H4 (cell line): ENCODE measurements around the gene TERT. TPM values are rescaled to one million over a fixed set of nuclear protein-coding genes. Genes with fewer than 3 reads are reported as not detected.
"Not testable (repeated sequence)": the region's sequence is repeated elsewhere in the genome, so short reads cannot be mapped to it uniquely, and the experiment has no call there.

ENCODE experiments used
- DNase-seq: peaks from one replicate; pipeline ENCODE4 v3.0.0-alpha.2; 2015; ENCODE audit warnings: low spot score
- total RNA-seq: library from RNA; depleted of rRNA; stranded (reverse); fragments of >200 nt; shearing (Covaris generic); gene quantifications from 2 replicates; pipeline ENCODE4 v1.2.3, GENCODE V29; 2014

Gene TERT
- total RNA-seq, 1 experiment from 2014 or later: 0.23 TPM

- no peak for DNase-seq
Observed at GRCh38 chr5:1278656-1279442, 16.0 kb downstream of the TERT start.

GRCh38 chr5:1278216-1278615 is 16.7 kb downstream of the TERT start:
- no peak for DNase-seq

GRCh38 chr5:1277781-1278180 is 17.1 kb downstream of the TERT start:
- no peak for DNase-seq

- DNase-seq: no peak
Observed at GRCh38 chr5:1277331-1277730, 17.5 kb downstream of the TERT start.

GRCh38 chr5:1276930-1277329 is 17.9 kb downstream of the TERT start:
- DNase-seq: no peak

GRCh38 chr5:1275397-1276391 is 19.2 kb downstream of the TERT start:
- not testable (repeated sequence) for DNase-seq

- no peak for DNase-seq
Observed at GRCh38 chr5:1274471-1274870, 20.4 kb downstream of the TERT start.

- no peak for DNase-seq
Observed at GRCh38 chr5:1273745-1274144, 21.1 kb downstream of the TERT start.

GRCh38 chr5:1272201-1272600 is 22.7 kb downstream of the TERT start:
- no peak for DNase-seq

- no peak for DNase-seq
Observed at GRCh38 chr5:1270933-1271914, 23.6 kb downstream of the TERT start.

GRCh38 chr5:1270426-1270825 is 24.4 kb downstream of the TERT start:
- DNase-seq: no peak

GRCh38 chr5:1268666-1269065 is 26.2 kb downstream of the TERT start:
- DNase-seq: no peak

- no peak for DNase-seq
Observed at GRCh38 chr5:1268056-1268455, 26.8 kb downstream of the TERT start.

GRCh38 chr5:1267464-1267863 is 27.4 kb downstream of the TERT start:
- DNase-seq: not testable (repeated sequence)

GRCh38 chr5:1266791-1267190 is 28.1 kb downstream of the TERT start:
- no peak for DNase-seq

GRCh38 chr5:1265461-1266455 is 29.1 kb downstream of the TERT start:
- no peak for DNase-seq

- DNase-seq: no peak
Observed at GRCh38 chr5:1265026-1265425, 29.8 kb downstream of the TERT start.

- no peak for DNase-seq
Observed at GRCh38 chr5:1264211-1264610, 30.7 kb downstream of the TERT start.

GRCh38 chr5:1262381-1262780 is 32.5 kb downstream of the TERT start:
- no peak for DNase-seq

- no peak for DNase-seq
Observed at GRCh38 chr5:1261643-1262042, 33.2 kb downstream of the TERT start.
